SKM-1 (cell line): ENCODE results near the gene ZNF574.
"Not testable (repeated sequence)": the region's sequence is repeated elsewhere in the genome, so short reads cannot be mapped to it uniquely, and the experiment has no call there.

ENCODE experiments used
- DNase-seq: peaks from one replicate; lab custom pipeline; 2025; ENCODE audit not compliant: unreplicated experiment; lab: John Stamatoyannopoulos, UW

The ZNF574 gene

GRCh38 chr19:42075616-42076379 lies at the start of gene ZNF574:
Gene ZNF574 (plus strand): TSS chr19:42076166. CDS start chr19:42078607, 2,441 bp downstream.
- DNase-seq, result peak; percentile 91

GRCh38 chr19:42028304-42029216 lies 47.4 kb upstream of the ZNF574 start:
- no peak for DNase-seq

GRCh38 chr19:42030645-42031440 lies 45.1 kb upstream of the ZNF574 start:
- DNase-seq, result no peak

GRCh38 chr19:42032431-42032830 lies 43.5 kb upstream of the ZNF574 start:
- no peak for DNase-seq

- DNase-seq, result no peak
These were observed 42.6 kb upstream of the ZNF574 start for GRCh38 chr19:42033413-42033812.

DNA sequence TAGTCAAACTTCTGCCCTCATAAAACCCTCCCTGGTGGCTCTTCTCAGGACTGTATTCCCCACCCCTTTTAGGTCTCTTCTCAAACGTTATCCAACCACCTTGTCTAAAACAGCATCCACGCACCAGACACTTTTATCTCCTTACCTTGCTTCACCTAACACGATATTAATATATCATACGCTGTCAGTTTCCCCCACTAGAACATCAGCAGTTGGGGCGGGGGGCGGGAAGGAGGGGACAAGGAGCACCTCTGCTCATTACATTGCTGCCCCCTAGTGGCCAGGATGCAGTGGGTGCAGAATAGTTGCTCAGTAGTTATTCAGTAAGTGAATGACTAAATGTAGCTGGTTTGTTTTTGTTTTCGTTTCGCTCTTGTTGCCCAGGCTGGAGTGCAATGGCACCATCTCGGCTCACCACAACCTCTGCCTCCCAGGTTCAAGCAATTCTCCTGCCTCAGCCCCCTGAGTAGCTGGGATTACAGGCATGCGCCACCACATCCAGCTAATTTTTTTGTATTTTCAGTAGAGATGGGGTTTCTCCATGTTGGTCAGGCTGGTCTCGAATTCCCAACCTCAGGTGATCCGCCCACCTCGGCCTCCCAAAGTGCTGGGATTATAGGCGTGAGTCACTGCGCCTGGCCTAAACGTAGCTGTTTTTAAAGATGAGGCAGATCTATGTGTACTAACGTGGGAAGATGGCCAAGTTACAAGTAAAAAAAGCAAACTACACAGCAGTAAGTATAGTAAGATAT lies 41.1 kb upstream of the ZNF574 start:
- DNase-seq, result not testable (repeated sequence)

- DNase-seq, result no peak
These were observed 38.3 kb upstream of the ZNF574 start for GRCh38 chr19:42037649-42038048.

- DNase-seq, result no peak
These were observed 37.3 kb upstream of the ZNF574 start for GRCh38 chr19:42038666-42039065.

- no peak for DNase-seq
These were observed 35.9 kb upstream of the ZNF574 start for GRCh38 chr19:42040031-42040430.

DNA sequence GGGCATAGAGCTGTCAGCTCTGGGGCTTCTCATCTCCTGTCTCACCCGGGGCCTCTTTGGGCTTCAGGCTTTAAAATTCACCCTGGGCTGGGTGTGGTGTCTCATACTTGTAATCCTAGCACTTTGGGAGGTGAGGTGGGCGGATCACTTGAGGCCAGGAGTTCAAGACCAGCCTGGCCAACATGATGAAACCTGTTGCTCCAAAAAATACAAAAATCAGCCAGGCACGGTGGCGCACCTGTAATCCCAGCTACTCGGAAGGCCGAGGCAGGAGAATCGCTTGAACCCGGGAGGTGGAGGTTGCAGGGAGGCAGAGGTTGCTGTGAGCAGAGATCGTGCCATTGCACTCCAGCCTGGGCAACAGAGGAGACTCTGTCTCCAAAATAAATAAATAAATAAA lies 35.5 kb upstream of the ZNF574 start:
- not testable (repeated sequence) for DNase-seq

GRCh38 chr19:42042455-42043170 lies 33.4 kb upstream of the ZNF574 start:
- DNase-seq, result no peak

- no peak for DNase-seq
These were observed 30.4 kb upstream of the ZNF574 start for GRCh38 chr19:42045575-42045974.

DNA sequence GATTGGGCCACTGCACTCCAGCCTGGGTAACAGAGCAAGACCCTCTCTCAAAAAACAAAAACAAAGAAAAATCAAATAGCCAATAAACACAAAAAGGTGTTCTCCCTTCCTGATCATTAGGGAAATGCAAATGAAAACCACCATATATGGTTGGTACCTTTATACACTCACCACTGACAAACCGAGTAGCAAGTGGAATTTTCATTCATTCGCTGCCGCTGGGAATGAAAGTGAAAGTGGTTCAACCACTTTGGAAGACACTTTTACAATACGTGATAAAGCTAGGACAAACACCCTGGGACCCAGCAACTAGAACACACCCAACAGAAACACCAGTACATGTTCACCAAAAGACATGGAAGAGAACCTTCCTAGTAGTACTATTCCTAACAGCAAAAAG lies 27.0 kb upstream of the ZNF574 start:
- DNase-seq, result no peak

DNA sequence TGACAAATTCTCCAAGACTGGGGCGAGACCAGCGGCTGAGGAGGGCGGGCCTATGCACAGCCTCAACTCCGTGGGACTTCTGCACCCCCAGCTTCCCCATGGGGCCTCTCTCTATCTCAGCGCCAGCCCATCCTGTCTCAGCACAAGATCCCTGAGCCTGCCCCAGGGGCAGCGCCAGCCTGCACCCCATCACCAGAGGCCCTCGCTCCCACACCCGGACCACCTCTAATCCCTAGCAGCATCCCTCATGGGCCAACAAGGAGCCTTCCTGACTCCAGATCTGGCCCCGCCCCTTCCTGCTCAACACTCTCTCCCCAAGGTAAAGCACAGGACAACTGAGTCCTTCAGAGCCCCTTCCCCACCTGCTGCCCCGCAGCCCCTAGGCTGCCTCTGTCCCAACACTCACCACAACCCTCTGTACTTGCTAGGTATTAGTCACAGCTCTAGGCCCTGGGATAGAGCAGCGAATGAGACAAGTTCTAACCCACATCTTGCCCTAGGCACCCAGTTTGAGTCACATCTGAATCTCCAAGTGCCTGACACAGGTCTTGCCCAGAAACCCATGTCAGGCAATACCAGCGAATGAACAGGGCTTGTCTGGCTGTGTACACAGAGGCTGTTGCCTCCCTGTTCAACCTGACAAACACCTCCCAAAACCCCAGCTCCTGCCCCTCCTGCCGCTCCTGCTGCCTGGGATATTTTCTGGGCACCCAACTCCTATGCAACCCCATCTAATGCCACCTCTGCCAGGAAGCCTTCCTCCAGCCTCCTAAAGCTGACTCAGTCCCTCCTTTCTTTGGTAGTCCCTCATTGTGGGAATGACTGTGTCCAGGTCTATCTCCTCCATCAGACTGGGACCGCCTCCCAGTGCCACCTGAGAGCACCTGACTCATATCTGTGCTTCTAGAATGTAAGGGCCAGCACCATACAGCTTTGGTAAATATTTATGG lies 24.5 kb upstream of the ZNF574 start:
- no peak for DNase-seq

- DNase-seq, result no peak
These were observed 23.6 kb upstream of the ZNF574 start for GRCh38 chr19:42052241-42052863.

DNA sequence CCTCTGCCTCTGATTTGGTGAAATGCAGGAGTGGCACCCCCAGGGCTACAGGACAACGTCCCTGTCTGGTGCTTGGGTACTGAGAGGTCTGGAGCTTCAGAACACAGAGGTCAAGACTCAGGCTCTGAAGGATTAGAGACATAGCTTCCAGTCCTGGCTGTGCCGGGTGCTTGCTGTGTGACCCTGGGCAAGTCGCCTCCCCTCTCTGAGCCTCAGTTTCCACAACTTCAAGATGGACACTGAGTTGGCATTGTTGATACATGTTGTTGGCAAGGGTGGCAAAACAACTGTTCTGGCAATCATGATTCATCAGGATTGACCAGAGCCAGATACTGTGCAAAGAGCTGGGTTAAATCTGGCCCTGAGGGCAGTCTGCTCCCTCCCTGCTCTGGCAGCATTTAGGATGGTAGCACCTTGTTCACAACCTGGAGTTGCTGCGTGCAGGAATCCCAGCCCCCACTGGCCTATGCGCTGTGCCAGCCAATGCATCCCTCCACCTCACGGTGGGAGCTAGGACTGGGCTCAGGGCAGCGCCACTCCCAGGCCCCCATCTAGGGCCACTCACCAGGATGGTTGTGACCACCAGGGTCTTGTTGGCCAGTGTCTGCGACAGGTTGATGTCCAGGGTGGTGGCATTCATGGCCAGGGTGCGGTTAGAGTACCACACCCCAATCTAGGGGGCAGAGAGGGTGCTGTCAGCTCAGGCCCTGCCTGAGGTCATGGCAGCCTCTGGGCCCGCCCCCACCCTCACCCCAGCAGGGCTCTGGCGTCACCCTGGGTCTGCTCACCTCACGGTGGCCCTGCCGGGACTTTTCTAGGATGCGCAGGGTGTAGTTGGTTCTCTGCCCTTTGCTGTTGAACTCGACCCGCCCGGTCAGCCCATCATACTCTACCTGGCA lies 22.7 kb upstream of the ZNF574 start:
- DNase-seq, result no peak

- no peak for DNase-seq
These were observed 21.8 kb upstream of the ZNF574 start for GRCh38 chr19:42054205-42054604.
